K562 (cell line): ENCODE data around the gene APLF. TPM values are rescaled to one million over a fixed set of nuclear protein-coding genes. Genes with fewer than 3 reads are reported as not detected.
A peak's percentile ranks its signal among the peaks of the same experiment; 100 is the strongest.

Source experiments
- CBFA2T3 ChIP-seq: fragments of 450-650 bp; IDR thresholded peaks from 2 replicates; pipeline ENCODE4 v1.6.1; 2017
- CREM ChIP-seq: IDR thresholded peaks from 2 replicates; pipeline ENCODE4 v1.6.1; 2014; ENCODE audit warnings: antibody characterized with exemption, low read depth
- DPF2 ChIP-seq: fragments of 450-650 bp; IDR thresholded peaks from 2 replicates; pipeline ENCODE4 v1.6.1; 2016
- E4F1 ChIP-seq: fragments of 250-450 bp; sonication (Bioruptor Pico); IDR thresholded peaks from 2 replicates; pipeline ENCODE4 v1.5.0; 2021; ENCODE audit warnings: mild to moderate bottlenecking, borderline replicate concordance
- HMBOX1 ChIP-seq: sonication (generic); IDR thresholded peaks from 2 replicates; pipeline ENCODE4 v1.6.1; 2016
- KLF16 ChIP-seq: IDR thresholded peaks from 2 replicates; pipeline ENCODE4 v1.6.1; 2016; ENCODE audit warnings: antibody characterized with exemption
- MYC ChIP-seq, 2 experiments: fragments of 250-450 bp in 1 of 2; sonication (Bioruptor Pico) in 1 of 2; IDR thresholded peaks; 2 replicates each; pipeline versions ENCODE4 v1.5.1 to v1.6.1; 2012 to 2021; ENCODE audit warnings: low read depth in 2 of 2, borderline replicate concordance in 1 of 2, improper control_type of control experiment in 1 of 2, low read length in 1 of 2, mild to moderate bottlenecking in 1 of 2, moderate library complexity in 1 of 2
- NEUROD1 ChIP-seq: fragments of 150-350 bp; IDR thresholded peaks from 2 replicates; pipeline ENCODE4 v1.6.1; 2014; ENCODE audit warnings: borderline replicate concordance, low read length, low read depth; ENCODE audit not compliant: partially characterized antibody
- PRDM10 ChIP-seq: fragments of 450-650 bp; IDR thresholded peaks from 2 replicates; pipeline ENCODE4 v1.6.1; 2018; ENCODE audit not compliant: partially characterized antibody
- SMARCE1 ChIP-seq: fragments of 450-650 bp; IDR thresholded peaks from 2 replicates; pipeline ENCODE4 v1.7.1; 2016; ENCODE audit warnings: mild to moderate bottlenecking
- SRSF1 ChIP-seq: fragments of 200-400 bp; formaldehyde crosslinking; IDR thresholded peaks from 2 replicates; pipeline ENCODE4 v1.6.1; 2017; ENCODE audit warnings: mild to moderate bottlenecking, low read depth, low read length, moderate library complexity
- TAL1 ChIP-seq: fragments of 450-650 bp; IDR thresholded peaks from 2 replicates; pipeline ENCODE4 v1.6.1; 2016; ENCODE audit warnings: mild to moderate bottlenecking
- TRIM24 ChIP-seq, 2 experiments: fragments of 450-650 bp; IDR thresholded peaks; 2 replicates each; pipeline ENCODE4 v1.6.1; 2016
- polyA plus RNA-seq, 8 experiments: library from polyadenylated mRNA; depleted of rRNA in 4 of 8; stranded (reverse) in 5 of 8; unstranded in 3 of 8; fragments of >200 nt; fragmentation: Nextera tagmentation in 2 of 8; fragmentation: Illumina TruSeq in 1 of 8; extraction: Ambion mirVana in 2 of 8; extraction: Trizol in 1 of 8; gene quantifications; 2 replicates each; pipeline versions ENCODE4 v1.2.1 to v1.2.3, GENCODE V29; 2011 to 2014; ENCODE audit warnings: inconsistent platforms in 1 of 8, missing spikeins in 1 of 8
- total RNA-seq, 7 experiments: library from RNA; depleted of rRNA in 6 of 7; stranded (reverse); fragments of >200 nt in 6 of 7; fragmentation: Illumina TruSeq in 2 of 7; extraction: Trizol in 2 of 7; gene quantifications; 2 replicates each; pipeline versions ENCODE4 v1.2.1 to v1.2.3, GENCODE V29; 2011 to 2021; ENCODE audit warnings: low replicate concordance in 1 of 7

APLF gene
- total and polyA plus RNA-seq, 9 of the 15 experiments (the other 6 are each of a cell fraction or from before 2014, with no cell fraction given) = 0.07 to 1.1 (median 0.71) TPM

GRCh38 chr2:68536000-68536399, 68.6 kb downstream of the APLF start (continued):
- TF ChIP-seq PRDM10 = peak; percentile 35
- TF ChIP-seq CBFA2T3 = peak; percentile 67
- peak; percentile 58 for TF ChIP-seq TAL1
- TF ChIP-seq SRSF1 = no peak
- TF ChIP-seq NEUROD1 = no peak
- TF ChIP-seq TRIM24 (IDR thresholded peaks at IDR 0.05) = 0 out of 4 replicates have a peak, but pooled peaks of 1 of the 2 experiments have one; percentile 60
- peak; percentile 75; the same call in 1 of the 2 replicates for TF ChIP-seq SMARCE1
- TF ChIP-seq MYC (IDR thresholded peaks at IDR 0.05; ENCODE audit: low read depth, low read length) = 0 out of 2 replicates have a peak, but pooled peaks have one; percentile 16
- TF ChIP-seq MYC (CRISPR knock-in tag; IDR thresholded peaks at IDR 0.05; ENCODE audit: borderline replicate concordance, low read depth) = no peak
- peak; percentile 88 for TF ChIP-seq KLF16
- TF ChIP-seq HMBOX1 = peak; percentile 85; the same call in 1 of the 2 replicates
- peak; percentile 76 for TF ChIP-seq DPF2
- no peak for TF ChIP-seq E4F1
- TF ChIP-seq CREM = peak; percentile 31; the same call in 1 of the 2 replicates
